GM21786 (cell line): ENCODE data around the gene GLIS1.

Source experiments
- ATAC-seq: cut with Tn5 transposase; IDR thresholded peaks from one replicate; pipeline ENCODE4 v1.9.1; 2021; ENCODE audit not compliant: unreplicated experiment

GLIS1 gene

GRCh38 chr1:53600561-53600960 lies 138.4 kb downstream of the GLIS1 start:
- ATAC-seq: no peak

GRCh38 chr1:53600001-53600400 lies 139.0 kb downstream of the GLIS1 start:
- ATAC-seq: no peak

DNA sequence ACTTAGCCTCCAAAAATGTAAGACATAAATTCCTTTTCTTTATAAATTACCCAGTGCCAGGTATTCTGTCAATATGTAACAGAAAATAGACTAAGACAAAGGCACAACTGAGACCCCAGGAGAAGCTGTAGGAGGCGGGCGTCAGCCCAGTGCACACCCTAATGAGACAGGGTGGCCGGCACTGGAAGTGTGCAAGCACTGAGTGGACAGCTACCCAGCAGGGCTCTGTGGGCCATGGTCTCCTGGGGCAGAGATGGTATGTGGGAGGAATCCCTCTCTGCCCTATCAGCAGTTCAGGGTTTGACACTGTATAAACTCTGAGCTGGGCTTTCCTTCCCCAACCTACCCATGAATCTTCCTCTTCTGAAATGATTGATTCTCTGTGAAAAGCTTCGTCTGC lies 139.5 kb downstream of the GLIS1 start:
- ATAC-seq: no peak

DNA sequence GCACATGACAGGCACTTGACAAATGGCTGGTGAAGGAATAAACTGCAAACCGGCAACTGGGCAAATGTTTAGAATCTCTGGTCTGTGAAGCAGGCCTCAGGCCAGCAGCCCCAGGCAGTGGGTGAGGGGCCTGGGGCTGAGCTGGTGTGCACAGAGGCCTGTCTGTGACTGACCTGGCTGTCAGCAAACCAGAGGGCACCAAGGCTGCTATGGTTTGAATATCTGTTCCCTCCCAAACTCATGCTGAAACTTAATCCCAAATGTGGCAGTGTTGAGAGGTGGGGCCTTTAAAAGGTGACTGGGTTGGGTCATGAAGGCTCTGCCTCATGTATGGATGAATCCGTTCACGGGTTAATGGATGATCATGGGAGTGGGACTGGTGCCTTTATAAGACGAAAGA lies 140.0 kb downstream of the GLIS1 start:
- ATAC-seq: no peak

DNA sequence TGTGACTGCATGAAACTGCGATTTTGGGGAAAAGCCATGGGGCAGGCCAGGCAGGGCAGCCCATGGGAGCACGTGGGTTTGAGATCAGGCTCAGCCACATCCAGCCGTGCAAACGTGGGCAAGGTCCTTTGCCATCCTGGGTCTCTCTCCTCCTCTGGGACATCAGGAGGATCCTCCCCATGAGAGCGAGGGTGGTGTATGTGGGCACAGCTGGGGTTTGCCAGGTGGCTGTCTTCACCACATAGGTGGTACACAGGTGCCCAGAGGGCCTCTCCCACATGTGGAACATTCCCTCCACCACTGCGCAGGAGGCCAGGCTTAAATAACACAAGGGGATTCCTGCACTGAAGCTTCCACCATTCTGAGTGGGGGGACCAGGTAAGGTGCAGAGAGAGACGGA lies 143.1 kb downstream of the GLIS1 start:
- no peak for ATAC-seq

DNA sequence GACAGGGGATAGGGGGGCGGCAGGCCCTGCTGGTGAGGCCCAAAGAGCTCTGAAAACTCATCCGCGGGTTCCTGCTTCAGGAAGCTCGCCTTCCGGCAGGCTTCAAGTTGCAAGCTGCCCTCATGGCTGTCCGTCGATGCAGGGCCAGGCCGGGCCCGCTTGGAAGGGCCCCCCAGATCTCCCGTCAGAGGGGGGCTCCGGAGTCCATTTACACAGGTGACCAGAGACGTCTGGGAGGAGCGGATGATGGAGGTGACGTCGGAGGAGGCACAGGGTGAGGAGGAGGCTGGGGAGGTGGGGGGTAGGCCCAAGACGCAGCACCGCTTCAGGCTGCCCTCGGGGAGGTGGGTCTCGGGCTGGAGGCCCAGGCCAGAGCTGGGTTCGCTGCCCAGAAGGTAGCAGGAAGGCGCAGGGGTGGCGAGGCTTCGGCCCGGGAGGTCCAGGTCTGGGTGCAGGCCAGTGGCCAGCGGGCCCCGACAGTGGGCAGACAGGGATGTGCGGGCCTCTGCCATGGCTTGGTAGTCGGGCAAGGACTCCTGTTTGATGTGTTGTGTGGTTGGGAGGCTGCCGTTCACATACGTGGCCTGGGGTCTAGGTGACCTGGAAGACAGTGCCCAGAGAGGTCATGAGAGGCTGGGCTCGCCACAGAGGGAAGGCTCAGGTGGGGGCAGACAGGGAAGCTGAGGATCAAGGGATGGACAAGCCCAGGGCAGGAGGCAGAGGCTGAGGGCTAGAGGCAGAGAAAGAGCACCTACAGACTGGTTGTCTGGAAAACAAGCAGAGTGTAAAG lies 144.4 kb downstream of the GLIS1 start:
- ATAC-seq: no peak

GRCh38 chr1:53593758-53594380 lies 145.1 kb downstream of the GLIS1 start:
- ATAC-seq: no peak

DNA sequence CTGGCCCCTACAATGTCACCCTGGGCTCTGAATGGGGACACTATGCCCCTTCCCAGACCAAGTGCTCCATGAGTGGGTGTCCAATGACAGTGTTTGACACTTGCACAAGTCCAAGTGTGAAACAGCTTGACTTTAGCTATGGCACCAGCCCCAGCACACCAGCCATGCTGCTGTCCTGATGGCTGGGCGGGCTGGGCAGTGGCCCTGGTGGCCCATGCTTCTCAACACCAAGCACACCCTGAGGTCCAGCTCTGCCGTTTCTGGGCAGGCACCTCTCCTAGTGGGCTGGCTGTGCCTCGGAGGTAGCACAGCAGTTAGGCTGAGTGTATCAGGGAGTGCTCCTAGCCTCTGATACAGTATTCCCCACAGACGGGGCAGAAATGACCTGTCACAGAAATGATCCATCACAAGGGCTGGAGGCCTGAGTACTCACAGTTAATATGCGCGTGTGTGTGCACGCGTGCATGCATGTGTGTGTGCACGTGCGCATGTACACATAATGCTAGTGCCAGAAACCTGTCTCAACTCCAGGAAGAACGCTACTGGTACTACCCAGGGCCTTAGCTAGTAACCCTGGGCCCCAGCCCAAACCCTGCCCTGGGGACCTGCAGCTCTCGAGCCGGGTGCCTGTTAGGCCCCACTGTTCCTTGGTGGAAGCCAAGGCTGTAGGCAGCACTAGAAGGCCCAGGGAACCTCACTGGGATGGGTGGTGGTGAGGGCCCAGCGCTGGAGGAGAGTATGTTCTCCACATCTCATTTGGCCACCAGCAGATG lies 145.8 kb downstream of the GLIS1 start:
- no peak for ATAC-seq

- ATAC-seq: no peak
These were observed 146.4 kb downstream of the GLIS1 start for GRCh38 chr1:53592521-53592982.

DNA sequence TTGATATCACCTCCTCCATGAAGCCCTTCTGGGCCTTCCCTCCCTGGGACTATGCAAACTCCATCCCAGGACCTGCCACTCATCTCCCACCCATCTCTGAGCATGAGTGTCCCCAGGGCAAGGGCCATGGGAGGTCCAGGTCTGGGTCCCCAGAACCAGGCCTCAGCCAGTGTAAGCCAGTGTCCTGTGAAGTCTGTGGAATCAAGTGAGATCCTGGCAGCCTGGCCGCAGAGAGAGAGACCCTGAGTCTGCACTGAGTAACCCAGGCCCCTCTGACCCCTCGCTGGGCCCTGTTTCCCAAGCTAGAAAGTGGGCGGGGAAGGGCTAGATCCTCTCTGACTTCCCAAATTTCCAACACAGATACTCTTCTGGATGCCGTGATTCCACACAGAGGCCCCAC lies 147.0 kb downstream of the GLIS1 start:
- ATAC-seq: no peak

DNA sequence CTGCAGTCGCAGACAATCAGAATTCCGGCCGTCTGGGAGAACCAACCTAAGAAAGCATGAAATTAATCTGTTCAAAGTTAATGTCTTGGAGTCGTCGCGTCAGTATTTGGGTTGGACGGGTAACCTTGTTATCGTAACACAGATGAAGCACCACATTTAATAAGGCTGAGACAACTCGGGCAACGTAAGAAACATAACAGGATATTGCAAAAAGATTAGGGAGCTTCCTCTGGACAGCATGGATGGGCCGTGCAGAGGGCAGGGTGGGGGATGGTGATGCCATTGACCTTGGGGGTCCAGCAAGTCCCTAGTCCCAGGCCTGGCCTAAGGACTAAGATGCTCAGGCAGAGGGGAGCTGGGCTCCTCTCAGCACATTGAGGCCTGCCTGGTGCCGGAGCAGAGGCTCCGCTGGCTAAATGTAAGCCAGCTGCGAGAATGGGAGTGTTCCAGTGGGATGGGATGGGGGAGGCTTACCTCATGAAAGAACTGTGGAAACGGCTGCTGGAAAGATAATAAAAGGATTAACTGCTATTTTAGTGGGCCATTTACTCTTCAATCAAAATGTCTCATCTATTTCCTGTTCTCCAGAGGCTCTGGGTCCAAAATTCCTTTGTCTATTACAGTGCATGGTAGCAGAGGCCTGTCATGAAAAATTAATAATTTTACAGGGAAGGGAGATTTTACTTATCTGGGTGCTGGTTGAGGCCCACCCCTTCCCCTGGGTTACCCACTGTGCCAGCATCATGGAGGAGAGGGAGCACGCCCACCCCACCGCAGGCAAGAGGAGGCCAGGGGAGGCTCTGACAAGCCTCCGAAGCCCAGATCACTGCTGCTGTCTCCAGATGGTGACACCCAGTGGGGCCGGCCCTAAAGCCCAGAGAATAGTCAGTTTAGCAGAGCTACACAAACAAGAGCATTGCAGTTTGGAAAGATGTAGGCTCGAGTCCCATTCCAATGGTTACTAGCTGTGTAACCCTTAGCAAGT lies 148.1 kb downstream of the GLIS1 start:
- no peak for ATAC-seq

DNA sequence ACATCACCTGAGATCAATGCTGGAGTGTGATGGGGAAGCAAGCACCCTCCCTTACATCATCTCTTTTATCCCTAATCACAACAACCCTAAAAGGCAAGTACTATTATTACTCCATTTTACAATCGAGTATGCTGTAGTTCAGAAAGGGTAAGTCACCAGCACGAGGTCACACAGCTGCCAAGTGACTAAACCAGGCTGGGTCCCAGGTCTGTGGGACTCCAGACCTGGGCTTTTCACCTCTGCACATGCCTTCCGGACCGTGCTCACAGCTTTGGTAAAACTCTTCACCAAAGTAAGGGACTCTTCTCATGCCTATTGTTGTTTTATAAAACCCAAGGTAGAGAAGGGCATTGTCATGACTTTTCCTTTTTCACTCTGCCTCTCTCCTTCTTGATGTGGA lies 148.9 kb downstream of the GLIS1 start:
- ATAC-seq: no peak

GRCh38 chr1:53589043-53589887 lies 149.7 kb downstream of the GLIS1 start:
- ATAC-seq: no peak

GRCh38 chr1:53588053-53588779 lies 150.7 kb downstream of the GLIS1 start:
- ATAC-seq: no peak

DNA sequence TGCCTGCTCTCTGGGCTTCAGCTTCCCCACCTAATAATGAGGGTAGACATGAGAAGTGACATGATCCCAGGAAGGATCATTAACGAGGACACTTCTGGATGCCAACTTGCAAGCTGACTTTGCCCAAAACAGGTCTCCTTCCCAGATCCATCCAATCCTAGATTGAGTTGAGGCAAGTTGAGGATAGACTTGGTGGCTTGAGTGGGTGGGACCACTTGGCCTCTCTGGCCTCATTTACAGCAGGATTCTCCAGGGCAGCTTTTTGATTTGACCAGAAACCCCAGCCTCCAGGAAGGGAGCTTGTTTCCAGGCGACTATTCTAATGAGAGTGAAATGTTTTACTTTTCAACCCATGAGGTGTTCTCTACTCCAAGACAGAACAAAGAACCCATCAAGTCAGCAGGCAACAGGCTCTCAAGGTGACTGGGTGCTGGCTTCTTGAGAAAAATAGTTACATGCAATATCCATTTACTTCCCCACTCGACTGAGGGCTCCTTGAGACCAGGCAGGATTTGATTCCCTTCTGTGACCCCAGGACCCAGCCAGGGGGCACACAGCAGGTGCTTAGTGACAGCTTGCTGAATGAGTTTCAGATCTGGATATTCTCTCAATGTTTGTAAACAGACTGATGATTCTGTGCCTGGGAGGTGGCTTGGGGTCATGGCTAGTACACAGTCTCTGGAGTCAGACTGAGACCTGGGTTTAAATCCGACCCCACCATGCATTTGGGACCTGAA lies 151.5 kb downstream of the GLIS1 start:
- no peak for ATAC-seq

DNA sequence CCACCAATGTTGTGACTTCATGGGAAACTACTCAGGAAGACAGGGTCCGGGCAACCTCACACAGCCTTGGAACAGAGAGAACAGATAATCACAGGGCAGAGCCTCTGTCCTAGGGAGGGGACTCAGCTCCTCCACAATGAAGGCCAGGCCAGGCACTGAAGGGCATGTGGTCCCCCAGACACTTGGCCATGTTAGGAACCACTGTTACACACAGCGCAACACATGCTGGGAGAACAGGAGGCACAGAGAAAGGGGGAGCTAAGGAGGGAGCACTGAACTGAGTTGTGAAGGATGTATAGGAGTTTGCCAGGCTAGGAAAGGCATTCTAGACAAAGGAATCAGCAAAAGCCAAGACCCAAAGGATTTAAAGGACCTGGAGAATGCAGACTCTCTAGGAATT lies 152.2 kb downstream of the GLIS1 start:
- no peak for ATAC-seq

DNA sequence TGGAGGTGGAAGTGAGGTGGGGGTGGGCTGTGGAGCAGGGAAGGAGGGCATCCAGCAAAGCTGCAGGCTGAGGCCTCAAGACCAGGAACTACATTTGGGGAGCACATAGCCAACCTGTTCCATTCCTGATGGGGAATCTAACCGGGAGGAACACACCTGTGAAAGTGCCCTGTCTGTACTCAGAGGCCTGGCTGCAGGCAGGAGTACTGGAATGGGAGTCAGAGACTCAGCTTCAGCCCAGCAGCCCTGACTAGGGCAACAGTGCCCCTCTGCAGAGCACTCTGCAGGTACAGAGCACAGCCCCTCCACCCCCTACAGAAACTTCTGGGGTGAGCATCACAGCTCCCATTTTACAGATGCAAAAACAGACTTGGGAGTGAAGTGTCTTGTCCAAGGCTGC lies 153.4 kb downstream of the GLIS1 start:
- ATAC-seq: no peak

GRCh38 chr1:53585129-53585528 lies 153.8 kb downstream of the GLIS1 start:
- ATAC-seq: no peak

DNA sequence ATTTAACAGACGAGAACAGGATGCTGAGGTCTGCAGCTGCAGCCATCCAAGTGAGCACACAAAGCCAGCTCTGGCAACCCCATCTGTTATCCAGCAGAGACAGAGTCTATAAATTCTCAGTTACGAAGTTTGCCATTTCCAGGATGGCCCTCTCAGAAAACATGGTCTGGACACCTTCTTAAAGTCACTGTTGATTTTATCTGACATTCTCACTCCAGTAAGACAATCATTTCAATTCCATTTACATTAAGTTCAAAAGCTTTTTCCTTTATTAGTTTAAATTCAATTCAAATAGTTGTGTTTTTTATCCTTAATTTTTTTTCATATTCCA lies 154.2 kb downstream of the GLIS1 start:
- no peak for ATAC-seq
